ENCODE measurements around the gene OR52N2. TPM values are rescaled to one million over a fixed set of nuclear protein-coding genes. Genes with fewer than 3 reads are reported as not detected.

Gene OR52N2
- polyA plus RNA-seq, 1 of the 3 experiments (the other 2 are of a cell fraction) = not detected

GRCh38 chr11:5841797-5842196, 33.1 kb downstream of the OR52N2 start, which contains the start of gene OR52E6:
Gene OR52E6, minus strand, starts transcription at chr11:5841897. Its CDS starts 0 bp downstream, at chr11:5841897.
- Histone ChIP-seq H3K4me1 (ENCODE audit: control insufficient read depth in 1 of 2, insufficient read depth in 2 of 2, low read depth in 1 of 2, low read length in 1 of 2) (no peaks in the 10 kb centered on the region), H3K27ac (ENCODE audit: low read depth in 2 of 2, low read length in 1 of 2) (no peak within 1 kb of the TSS), H3F3A (replicated peaks; ENCODE audit: insufficient read depth) (no peaks in the 10 kb centered on the region), H3K27me3 (ENCODE audit: insufficient read depth) (no peaks in the 10 kb centered on the region), H2AFZ (ENCODE audit: low read depth) (no peak within 1 kb of the TSS), H3K9ac (no peak within 1 kb of the TSS), H4K20me1 (ENCODE audit: insufficient read depth) (no peaks in the 10 kb centered on the region), H3K79me2 (ENCODE audit: insufficient read depth) (no peaks in the 10 kb centered on the region), H3K36me3 (replicated peaks in 1 of 2; ENCODE audit: control insufficient read depth in 1 of 2, insufficient read depth in 2 of 2, low read length in 1 of 2) (no peaks in the 10 kb centered on the region), H3K9me2 (no peaks in the 10 kb centered on the region), H3K9me3 (no peaks in the 10 kb centered on the region), H3K4me3 (ENCODE audit: low read depth in 2 of 2, low read length in 1 of 2) (no peak within 1 kb of the TSS), H3K4me2 (no peak within 1 kb of the TSS)
- ChIA-PET POLR2A (no interaction called here), CTCF (no interaction called here)
- DNase-seq = no peak
- no peak for TF ChIP-seq MEF2A (IDR thresholded peaks at IDR 0.05; ENCODE audit: borderline replicate concordance, low read depth)
- TF ChIP-seq PBX3 (IDR thresholded peaks at IDR 0.05) = no peak
- WGBS (ENCODE audit: low lambda C conversion rate) = 0% methylated on average over 1 of the region's 1 CpG

- no peaks in the 10 kb centered on the region for H3K79me2 ChIP-seq (ENCODE audit: insufficient read depth)
- ChIA-PET CTCF (no interaction called here), POLR2A (no interaction called here)
- no peak overlapping the region for H3K4me2 ChIP-seq
- TF ChIP-seq FOXJ3 (CRISPR knock-in tag; IDR thresholded peaks at IDR 0.05) (no peak), GABPA (IDR thresholded peaks at IDR 0.05; ENCODE audit: low read depth) (no peak), FOXM1 (IDR thresholded peaks at IDR 0.05; ENCODE audit: low read depth) (no peak), CHD2 (IDR thresholded peaks at IDR 0.05; ENCODE audit: low read length, partially characterized antibody) (no peak)
- H4K20me1 ChIP-seq (ENCODE audit: insufficient read depth) = no peaks in the 10 kb centered on the region
- DNase-seq = no peak
- no peaks in the 10 kb centered on the region for H3K27me3 ChIP-seq (ENCODE audit: insufficient read depth)
- no peak overlapping the region for H3K27ac ChIP-seq (ENCODE audit: low read depth in 2 of 2, low read length in 1 of 2)
- WGBS (ENCODE audit: low lambda C conversion rate) = 3% methylated on average over 1 of the region's 1 CpG
- H3K9me2 ChIP-seq = no peaks in the 10 kb centered on the region
- H2AFZ ChIP-seq (ENCODE audit: low read depth) = no peak overlapping the region
- no peaks in the 10 kb centered on the region for H3K36me3 ChIP-seq (replicated peaks in 1 of 2; ENCODE audit: control insufficient read depth in 1 of 2, insufficient read depth in 2 of 2, low read length in 1 of 2)
- no peak overlapping the region for H3K9ac ChIP-seq
- no peak overlapping the region for H3K4me3 ChIP-seq (ENCODE audit: low read depth in 2 of 2, low read length in 1 of 2)
- no peaks in the 10 kb centered on the region for H3K9me3 ChIP-seq
- no peaks in the 10 kb centered on the region for H3F3A ChIP-seq (replicated peaks; ENCODE audit: insufficient read depth)
- no peaks in the 10 kb centered on the region for H3K4me1 ChIP-seq (ENCODE audit: control insufficient read depth in 1 of 2, insufficient read depth in 2 of 2, low read depth in 1 of 2, low read length in 1 of 2)
These were observed 38.0 kb downstream of the OR52N2 start for GRCh38 chr11:5846701-5847100.

GRCh38 chr11:5847711-5848110, 39.0 kb downstream of the OR52N2 start:
- H3F3A ChIP-seq (replicated peaks; ENCODE audit: insufficient read depth) = no peaks in the 10 kb centered on the region
- no peak overlapping the region for H3K4me3 ChIP-seq (ENCODE audit: low read depth in 2 of 2, low read length in 1 of 2)
- ChIA-PET CTCF (no interaction called here), POLR2A (no interaction called here)
- H4K20me1 ChIP-seq (ENCODE audit: insufficient read depth) = no peaks in the 10 kb centered on the region
- H3K9me2 ChIP-seq = no peaks in the 10 kb centered on the region
- DNase-seq = no peak
- no peak overlapping the region for H3K4me2 ChIP-seq
- H3K9ac ChIP-seq = no peak overlapping the region
- H3K27me3 ChIP-seq (ENCODE audit: insufficient read depth) = no peaks in the 10 kb centered on the region
- no peak overlapping the region for H2AFZ ChIP-seq (ENCODE audit: low read depth)
- TF ChIP-seq FOXM1 (IDR thresholded peaks at IDR 0.05; ENCODE audit: low read depth) (no peak), FOSL2 (IDR thresholded peaks at IDR 0.05; ENCODE audit: borderline replicate concordance, low read depth) (no peak), RFX5 (IDR thresholded peaks at IDR 0.05; ENCODE audit: low read length) (no peak), RXRA (IDR thresholded peaks at IDR 0.05; ENCODE audit: borderline replicate concordance, low read depth) (no peak), USF1 (IDR thresholded peaks at IDR 0.05; ENCODE audit: borderline replicate concordance, low read depth) (no peak), REST (IDR thresholded peaks at IDR 0.05; ENCODE audit: low read depth, low read length) (no peak), GATA2 (CRISPR knock-in tag; IDR thresholded peaks at IDR 0.05) (no peak), SIN3A (IDR thresholded peaks at IDR 0.05; ENCODE audit: borderline replicate concordance, low read depth, low read length) (no peak), RAD21 (IDR thresholded peaks at IDR 0.05; ENCODE audit: low read length) (no peak), ELF1 (IDR thresholded peaks at IDR 0.05) (no peak)
- H3K36me3 ChIP-seq (replicated peaks in 1 of 2; ENCODE audit: control insufficient read depth in 1 of 2, insufficient read depth in 2 of 2, low read length in 1 of 2) = no peaks in the 10 kb centered on the region
- no peaks in the 10 kb centered on the region for H3K79me2 ChIP-seq (ENCODE audit: insufficient read depth)
- H3K27ac ChIP-seq (ENCODE audit: low read depth in 2 of 2, low read length in 1 of 2) = no peak overlapping the region
- H3K9me3 ChIP-seq = no peaks in the 10 kb centered on the region
- H3K4me1 ChIP-seq (ENCODE audit: control insufficient read depth in 1 of 2, insufficient read depth in 2 of 2, low read depth in 1 of 2, low read length in 1 of 2) = no peaks in the 10 kb centered on the region

All from SK-N-SH (cell line).